ENCODE measurements around the gene DPY30.

GRCh38 chr2:32010670-32011484 lies 28.7 kb downstream of the DPY30 start, which contains the start of gene MEMO1:
- TF ChIP-seq CTCF (IDR thresholded peaks at IDR 0.05): no peak
- TF ChIP-seq EZH2 (IDR thresholded peaks at IDR 0.05; ENCODE audit: borderline replicate concordance, insufficient read depth, low read depth, low read length, poor library complexity, severe bottlenecking): no peak
